Immature natural killer cell (primary cell): ENCODE data around the gene DENND2C. TPM values are rescaled to one million over a fixed set of nuclear protein-coding genes. Genes with fewer than 3 reads are reported as not detected.

Experiments
- DNase-seq, 3 donors: peaks; one replicate each; pipeline ENCODE4 v3.0.0; 2022; ENCODE audit warnings: mixed read lengths in 1 of 3
- H3K27ac Mint-ChIP-seq, 6 donors: one replicate each; pipeline ENCODE4 v1.8.0; 2020; ENCODE audit warnings: mixed read lengths in 6 of 6, mild to moderate bottlenecking in 5 of 6, inconsistent platforms in 4 of 6, moderate library complexity in 3 of 6
- H3K27me3 Mint-ChIP-seq, 3 donors: one replicate each; pipeline ENCODE4 v1.8.0; 2020 to 2021; ENCODE audit warnings: low read depth in 3 of 3, mild to moderate bottlenecking in 3 of 3, mixed read lengths in 3 of 3, moderate library complexity in 3 of 3, inconsistent platforms in 1 of 3
- H3K36me3 Mint-ChIP-seq, 3 donors: one replicate each; pipeline ENCODE4 v1.8.0; 2020; ENCODE audit warnings: mixed read lengths in 3 of 3, inconsistent platforms in 2 of 3, mild to moderate bottlenecking in 2 of 3
- H3K4me1 Mint-ChIP-seq, 2 donors: one replicate each; pipeline ENCODE4 v1.8.0; 2020; ENCODE audit warnings: inconsistent platforms in 2 of 2, mild to moderate bottlenecking in 2 of 2, mixed read lengths in 2 of 2, moderate library complexity in 1 of 2
- H3K4me3 Mint-ChIP-seq, 5 donors: one replicate each; pipeline ENCODE4 v1.8.0; 2020; ENCODE audit warnings: mild to moderate bottlenecking in 5 of 5, mixed read lengths in 5 of 5, inconsistent platforms in 3 of 5, moderate library complexity in 3 of 5
- H3K9me3 Mint-ChIP-seq, 6 donors: one replicate each; pipeline ENCODE4 v1.8.0; 2020; ENCODE audit warnings: mild to moderate bottlenecking in 6 of 6, mixed read lengths in 6 of 6, inconsistent platforms in 4 of 6, moderate library complexity in 3 of 6
- polyA plus RNA-seq, 3 donors: library from polyadenylated mRNA; unstranded; fragments of 300-500 nt; fragmentation: Illumina TruSeq; gene quantifications; one replicate each; pipeline ENCODE4 v1.2.3, GENCODE V29; 2021

DENND2C gene
- polyA plus RNA-seq, 3 donors from 2014 or later, result 0.28 to 0.81 (median 0.54) TPM

GRCh38 chr1:114668784-114669561 lies 876 bp downstream of the DENND2C start:
- peak overlapping the region in 3 of 6 donors; percentile 9 to 75 (median 33) for H3K27ac Mint-ChIP-seq
- no peak for DNase-seq
- peak overlapping the region; percentile 90 to 98 (median 93) for H3K4me3 Mint-ChIP-seq
- H3K9me3 Mint-ChIP-seq, result no peaks in the 10 kb centered on the region
- H3K36me3 Mint-ChIP-seq, result no peaks in the 10 kb centered on the region
- peaks cover under 1 to 9% (median 7%) of the 10 kb centered on the region in 3 donors for H3K27me3 Mint-ChIP-seq
- peaks cover 11% of the 10 kb centered on the region in 2 donors for H3K4me1 Mint-ChIP-seq

GRCh38 chr1:114668373-114668772 lies 1.5 kb downstream of the DENND2C start:
- Mint-ChIP-seq H3K4me3 (peak overlapping the region in 3 of 5 donors; percentile 1 to 22 (median 15)), H3K27me3 (peaks cover 2 to 8% (median 7%) of the 10 kb centered on the region in 3 donors), H3K9me3 (no peaks in the 10 kb centered on the region), H3K4me1 (peaks cover 11% of the 10 kb centered on the region in 2 donors), H3K36me3 (no peaks in the 10 kb centered on the region), H3K27ac (peak overlapping the region in 1 of 6 donors; percentile 11)
- DNase-seq, result no peak

GRCh38 chr1:114666954-114667353 lies 2.9 kb downstream of the DENND2C start:
- H3K9me3 Mint-ChIP-seq, result no peaks in the 10 kb centered on the region
- peaks cover 2 to 7% (median 7%) of the 10 kb centered on the region in 3 donors for H3K27me3 Mint-ChIP-seq

GRCh38 chr1:114660238-114660637 lies 9.6 kb downstream of the DENND2C start:
- H3K9me3 Mint-ChIP-seq, result no peaks in the 10 kb centered on the region
- no peaks in the 10 kb centered on the region for H3K4me1 Mint-ChIP-seq
- no peak for DNase-seq
- peaks cover 2 to 6% (median 5%) of the 10 kb centered on the region in 3 donors for H3K27me3 Mint-ChIP-seq
- H3K36me3 Mint-ChIP-seq, result no peaks in the 10 kb centered on the region
- no peak overlapping the region for H3K27ac Mint-ChIP-seq
- no peak overlapping the region for H3K4me3 Mint-ChIP-seq

More at GRCh38 chr1:114666954-114667353, 2.9 kb downstream of the DENND2C start:
- no peak for DNase-seq
- H3K4me3 Mint-ChIP-seq, result no peak overlapping the region
- peaks cover 11% of the 10 kb centered on the region in 2 donors for H3K4me1 Mint-ChIP-seq
- no peak overlapping the region for H3K27ac Mint-ChIP-seq
- no peaks in the 10 kb centered on the region for H3K36me3 Mint-ChIP-seq

- Mint-ChIP-seq H3K27ac (no peak overlapping the region), H3K9me3 (no peaks in the 10 kb centered on the region), H3K4me1 (no peaks in the 10 kb centered on the region), H3K4me3 (no peak overlapping the region), H3K36me3 (no peaks in the 10 kb centered on the region), H3K27me3 (peaks cover 0 to 2% (median 1%) of the 10 kb centered on the region in 3 donors)
- DNase-seq, result no peak
Measured at GRCh38 chr1:114651893-114652292, 18.0 kb downstream of the DENND2C start.

GRCh38 chr1:114648503-114648902 lies 21.3 kb downstream of the DENND2C start:
- Mint-ChIP-seq H3K9me3 (no peaks in the 10 kb centered on the region), H3K36me3 (no peaks in the 10 kb centered on the region), H3K4me3 (no peak overlapping the region)

GRCh38 chr1:114641377-114641776 lies 28.5 kb downstream of the DENND2C start:
- H3K9me3 Mint-ChIP-seq, result no peaks in the 10 kb centered on the region
- H3K36me3 Mint-ChIP-seq, result no peaks in the 10 kb centered on the region
- peaks cover 0 to 6% (median 4%) of the 10 kb centered on the region in 3 donors for H3K27me3 Mint-ChIP-seq

More at GRCh38 chr1:114648503-114648902, 21.3 kb downstream of the DENND2C start:
- DNase-seq, result no peak
- H3K27ac Mint-ChIP-seq, result no peak overlapping the region
- no peaks in the 10 kb centered on the region for H3K4me1 Mint-ChIP-seq
- H3K27me3 Mint-ChIP-seq, result peaks cover 0 to 1% (median 0%) of the 10 kb centered on the region in 3 donors

GRCh38 chr1:114638910-114639309 lies 30.9 kb downstream of the DENND2C start:
- Mint-ChIP-seq H3K9me3 (no peaks in the 10 kb centered on the region), H3K36me3 (no peaks in the 10 kb centered on the region)

More at GRCh38 chr1:114641377-114641776, 28.5 kb downstream of the DENND2C start:
- H3K4me3 Mint-ChIP-seq, result no peak overlapping the region
- no peaks in the 10 kb centered on the region for H3K4me1 Mint-ChIP-seq
- no peak for DNase-seq
- H3K27ac Mint-ChIP-seq, result no peak overlapping the region

GRCh38 chr1:114632427-114632826 lies 37.4 kb downstream of the DENND2C start:
- peaks cover 0 to 6% (median 5%) of the 10 kb centered on the region in 6 donors for H3K9me3 Mint-ChIP-seq
- H3K36me3 Mint-ChIP-seq, result no peaks in the 10 kb centered on the region
- peaks cover 4 to 10% (median 8%) of the 10 kb centered on the region in 3 donors for H3K27me3 Mint-ChIP-seq
- no peak overlapping the region for H3K27ac Mint-ChIP-seq
- H3K4me3 Mint-ChIP-seq, result no peak overlapping the region
- no peaks in the 10 kb centered on the region for H3K4me1 Mint-ChIP-seq
- DNase-seq, result no peak

More at GRCh38 chr1:114638910-114639309, 30.9 kb downstream of the DENND2C start:
- no peaks in the 10 kb centered on the region for H3K4me1 Mint-ChIP-seq
- H3K4me3 Mint-ChIP-seq, result no peak overlapping the region
- no peak overlapping the region for H3K27ac Mint-ChIP-seq
- DNase-seq, result no peak
- H3K27me3 Mint-ChIP-seq, result peaks cover 2 to 9% (median 6%) of the 10 kb centered on the region in 3 donors

- Mint-ChIP-seq H3K36me3 (no peaks in the 10 kb centered on the region), H3K27ac (no peak overlapping the region), H3K4me3 (no peak overlapping the region), H3K9me3 (peaks cover 0 to 6% (median 4%) of the 10 kb centered on the region in 6 donors), H3K4me1 (no peaks in the 10 kb centered on the region), H3K27me3 (peaks cover 2 to 8% (median 7%) of the 10 kb centered on the region in 3 donors)
- no peak for DNase-seq
Measured at GRCh38 chr1:114627107-114627506, 42.7 kb downstream of the DENND2C start.

GRCh38 chr1:114623364-114623763 lies 46.5 kb downstream of the DENND2C start:
- H3K36me3 Mint-ChIP-seq, result peaks cover 0 to 1% (median 0%) of the 10 kb centered on the region in 3 donors
- H3K27me3 Mint-ChIP-seq, result peaks cover 0 to 6% (median 0%) of the 10 kb centered on the region in 3 donors
- no peaks in the 10 kb centered on the region for H3K4me1 Mint-ChIP-seq
- no peak overlapping the region for H3K27ac Mint-ChIP-seq
- no peaks in the 10 kb centered on the region for H3K9me3 Mint-ChIP-seq
- H3K4me3 Mint-ChIP-seq, result no peak overlapping the region
- no peak for DNase-seq

- DNase-seq, result no peak
- Mint-ChIP-seq H3K27me3 (peaks cover 0 to 4% (median 0%) of the 10 kb centered on the region in 3 donors), H3K4me1 (no peaks in the 10 kb centered on the region), H3K9me3 (no peaks in the 10 kb centered on the region), H3K27ac (no peak overlapping the region), H3K4me3 (no peak overlapping the region), H3K36me3 (peaks cover 0 to 5% (median 0%) of the 10 kb centered on the region in 3 donors)
Measured at GRCh38 chr1:114620419-114620818, 49.4 kb downstream of the DENND2C start.

- H3K27me3 Mint-ChIP-seq, result peaks cover 0 to 2% (median 0%) of the 10 kb centered on the region in 3 donors
Measured at GRCh38 chr1:114618606-114619005, 51.2 kb downstream of the DENND2C start.

GRCh38 chr1:114610546-114611245 lies 59.2 kb downstream of the DENND2C start:
- H3K36me3 Mint-ChIP-seq, result peaks cover 0 to 4% (median 0%) of the 10 kb centered on the region in 3 donors
- peaks cover 0 to 7% (median 0%) of the 10 kb centered on the region in 3 donors for H3K27me3 Mint-ChIP-seq
- DNase-seq, result no peak
- H3K27ac Mint-ChIP-seq, result no peak overlapping the region
- no peaks in the 10 kb centered on the region for H3K9me3 Mint-ChIP-seq
- no peaks in the 10 kb centered on the region for H3K4me1 Mint-ChIP-seq
- H3K4me3 Mint-ChIP-seq, result no peak overlapping the region

More at GRCh38 chr1:114618606-114619005, 51.2 kb downstream of the DENND2C start:
- H3K4me3 Mint-ChIP-seq, result no peak overlapping the region
- H3K4me1 Mint-ChIP-seq, result no peaks in the 10 kb centered on the region
- DNase-seq, result no peak
- peaks cover 0 to 5% (median under 1%) of the 10 kb centered on the region in 3 donors for H3K36me3 Mint-ChIP-seq
- no peak overlapping the region for H3K27ac Mint-ChIP-seq
- H3K9me3 Mint-ChIP-seq, result no peaks in the 10 kb centered on the region
